UCSD-AML1 (cell line): ENCODE data around the gene ME3.

Source experiments
- DNase-seq: peaks from one replicate; lab custom pipeline; 2025; ENCODE audit not compliant: unreplicated experiment; lab: John Stamatoyannopoulos, UW

ME3 gene

GRCh38 chr11:86468169-86468568, 204.2 kb downstream of the ME3 start:
- no peak for DNase-seq

- no peak for DNase-seq
Observed at GRCh38 chr11:86464509-86465221, 207.8 kb downstream of the ME3 start.

- DNase-seq = no peak
Observed at GRCh38 chr11:86463955-86464354, 208.5 kb downstream of the ME3 start.

GRCh38 chr11:86463120-86463519, 209.3 kb downstream of the ME3 start:
- DNase-seq = no peak

- no peak for DNase-seq
Observed at GRCh38 chr11:86461892-86462291, 210.5 kb downstream of the ME3 start.

GRCh38 chr11:86460461-86461385, 211.7 kb downstream of the ME3 start:
- no peak for DNase-seq

- no peak for DNase-seq
Observed at GRCh38 chr11:86459682-86460460, 212.5 kb downstream of the ME3 start.

GRCh38 chr11:86459002-86459385, 213.4 kb downstream of the ME3 start:
- no peak for DNase-seq

GRCh38 chr11:86458294-86459001, 214.0 kb downstream of the ME3 start:
- DNase-seq = no peak

GRCh38 chr11:86456075-86456939, 216.1 kb downstream of the ME3 start:
- peak; percentile 70 for DNase-seq

GRCh38 chr11:86453290-86454030, 219.0 kb downstream of the ME3 start:
- DNase-seq = no peak

GRCh38 chr11:86449993-86450629, 222.3 kb downstream of the ME3 start:
- no peak for DNase-seq

GRCh38 chr11:86447763-86448480, 224.5 kb downstream of the ME3 start:
- peak; percentile 28 for DNase-seq

GRCh38 chr11:86446924-86447285, 225.5 kb downstream of the ME3 start:
- DNase-seq = no peak

GRCh38 chr11:86446163-86446923, 226.1 kb downstream of the ME3 start:
- no peak for DNase-seq

- no peak for DNase-seq
Observed at GRCh38 chr11:86444981-86445380, 227.4 kb downstream of the ME3 start.

- DNase-seq = no peak
Observed at GRCh38 chr11:86443415-86443814, 229.0 kb downstream of the ME3 start.
